H9 (cell line): ENCODE data around the gene CCNY. TPM values are rescaled to one million over a fixed set of nuclear protein-coding genes. Genes with fewer than 3 reads are reported as not detected.

Experiments
- DNase-seq: peaks from one replicate; pipeline ENCODE4 v3.0.0-alpha.2; 2017
- H2AFZ ChIP-seq: one replicate; pipeline ENCODE4 v1.6.1; 2013; ENCODE audit warnings: mild to moderate bottlenecking, low read length, control low read depth, moderate library complexity
- H2AK5ac ChIP-seq: 2 replicates; pipeline ENCODE4 v1.6.1; 2013; ENCODE audit warnings: low read length, control low read depth, mixed read lengths; ENCODE audit not compliant: insufficient read length
- H2BK120ac ChIP-seq: one replicate; pipeline ENCODE4 v1.6.1; 2013; ENCODE audit warnings: low read depth, mild to moderate bottlenecking, low read length, control low read depth, inconsistent platforms; ENCODE audit not compliant: poor library complexity, severe bottlenecking
- H2BK12ac ChIP-seq: 2 replicates; pipeline ENCODE4 v1.6.1; 2013; ENCODE audit warnings: low read length, control low read depth, mixed read lengths, low read depth; ENCODE audit not compliant: insufficient read length
- H2BK15ac ChIP-seq: 2 replicates; pipeline ENCODE4 v1.6.1; 2013; ENCODE audit warnings: low read depth, low read length, control low read depth
- H2BK20ac ChIP-seq: one replicate; pipeline ENCODE4 v1.6.1; 2013; ENCODE audit warnings: low read depth, mild to moderate bottlenecking, low read length, control low read depth, inconsistent platforms; ENCODE audit not compliant: poor library complexity, severe bottlenecking
- H2BK5ac ChIP-seq: 2 replicates; pipeline ENCODE4 v1.6.1; 2013; ENCODE audit warnings: low read length, control low read depth, mixed read lengths; ENCODE audit not compliant: insufficient read length
- H3K14ac ChIP-seq: 2 replicates; pipeline ENCODE4 v1.6.1; 2013; ENCODE audit warnings: low read length, control low read depth; ENCODE audit not compliant: insufficient read depth
- H3K18ac ChIP-seq: 2 replicates; pipeline ENCODE4 v1.6.1; 2013; ENCODE audit warnings: low read depth, mild to moderate bottlenecking, mixed read lengths, low read length, control low read depth; ENCODE audit not compliant: insufficient read length
- H3K23ac ChIP-seq: 2 replicates; pipeline ENCODE4 v1.6.1; 2013; ENCODE audit warnings: low read length, control low read depth, mixed read lengths, low read depth; ENCODE audit not compliant: insufficient read length
- H3K23me2 ChIP-seq: 2 replicates; pipeline ENCODE4 v1.6.1; 2013; ENCODE audit warnings: low read depth, mild to moderate bottlenecking, mixed read lengths, low read length, control low read depth; ENCODE audit not compliant: insufficient read length, poor library complexity, severe bottlenecking
- H3K27ac ChIP-seq: 2 replicates; pipeline ENCODE4 v1.5.1; 2013; ENCODE audit warnings: low read length, control low read depth, mixed read lengths, low read depth; ENCODE audit not compliant: insufficient read length
- H3K27me3 ChIP-seq: 2 replicates; pipeline ENCODE4 v1.6.1; 2013; ENCODE audit warnings: low read length, control low read depth, inconsistent platforms; ENCODE audit not compliant: insufficient read depth
- H3K4ac ChIP-seq: 2 replicates; pipeline ENCODE4 v1.6.1; 2013; ENCODE audit warnings: low read depth, mild to moderate bottlenecking, control low read depth, inconsistent platforms, low read length, moderate library complexity
- H3K4me1 ChIP-seq: 2 replicates; pipeline ENCODE4 v1.6.1; 2013; ENCODE audit warnings: low read length, control low read depth, inconsistent platforms; ENCODE audit not compliant: insufficient read depth
- H3K4me2 ChIP-seq: 2 replicates; pipeline ENCODE4 v1.6.1; 2013; ENCODE audit warnings: low read length, control low read depth, mixed read lengths; ENCODE audit not compliant: insufficient read length, insufficient read depth
- H3K56ac ChIP-seq: 2 replicates; pipeline ENCODE4 v1.6.1; 2013; ENCODE audit warnings: low read depth, mild to moderate bottlenecking, mixed read lengths, low read length, control low read depth; ENCODE audit not compliant: insufficient read length
- H3K79me1 ChIP-seq: 2 replicates; pipeline ENCODE4 v1.6.1; 2013; ENCODE audit warnings: low read depth, mild to moderate bottlenecking, moderate library complexity, low read length, control low read depth, inconsistent platforms; ENCODE audit not compliant: insufficient read depth, poor library complexity, severe bottlenecking
- H3K79me2 ChIP-seq: 2 replicates; pipeline ENCODE4 v1.6.1; 2013; ENCODE audit warnings: low read length, control low read depth, inconsistent platforms; ENCODE audit not compliant: insufficient read depth
- H3K9ac ChIP-seq: 2 replicates; pipeline ENCODE4 v1.6.1; 2013; ENCODE audit warnings: low read length, control low read depth, mixed read lengths; ENCODE audit not compliant: insufficient read length; ENCODE audit errors: extremely low read depth
- H3K9me3 ChIP-seq: one replicate; pipeline ENCODE4 v1.6.1; 2013; ENCODE audit warnings: low read depth, low read length, inconsistent platforms; ENCODE audit not compliant: control insufficient read depth
- H3T11ph ChIP-seq: one replicate; pipeline ENCODE4 v1.6.1; 2013; ENCODE audit warnings: mild to moderate bottlenecking, low read length, control low read depth, inconsistent platforms
- H4K20me1 ChIP-seq: one replicate; pipeline ENCODE4 v1.6.1; 2013; ENCODE audit not compliant: control insufficient read depth, insufficient read length, insufficient read depth
- H4K5ac ChIP-seq: 2 replicates; pipeline ENCODE4 v1.6.1; 2013; ENCODE audit warnings: low read depth, mild to moderate bottlenecking, mixed read lengths, low read length, control low read depth; ENCODE audit not compliant: insufficient read length
- H4K8ac ChIP-seq: replicated peaks from 2 replicates; pipeline ENCODE4 v1.6.1; 2013; ENCODE audit warnings: low read length, control low read depth, mixed read lengths, low read depth; ENCODE audit not compliant: insufficient read length
- H4K91ac ChIP-seq: 2 replicates; pipeline ENCODE4 v1.6.1; 2013; ENCODE audit warnings: low read depth, mild to moderate bottlenecking, moderate library complexity, mixed read lengths, low read length, control low read depth; ENCODE audit not compliant: insufficient read length
- H3K27ac Mint-ChIP-seq, 3 experiments: 2 replicates in 2 of 3; 3 replicates in 1 of 3; pipeline ENCODE4 v1.8.0; 2020 to 2021; ENCODE audit warnings: mixed read lengths in 3 of 3, mild to moderate bottlenecking in 1 of 3, moderate library complexity in 1 of 3
- H3K27me3 Mint-ChIP-seq: 2 replicates; pipeline ENCODE4 v1.8.0; 2021; ENCODE audit warnings: low read depth, mild to moderate bottlenecking, moderate library complexity, mixed read lengths
- H3K36me3 Mint-ChIP-seq, 3 experiments: 2 replicates in 2 of 3; 3 replicates in 1 of 3; pipeline ENCODE4 v1.8.0; 2020 to 2021; ENCODE audit warnings: low read depth in 3 of 3, mixed read lengths in 3 of 3; ENCODE audit not compliant: insufficient read depth in 1 of 3
- H3K4me1 Mint-ChIP-seq, 2 experiments: 2 replicates each; pipeline ENCODE4 v1.8.0; 2020; ENCODE audit warnings: mixed read lengths in 2 of 2
- H3K4me3 Mint-ChIP-seq, 2 experiments: 2 replicates in 1 of 2; 3 replicates in 1 of 2; pipeline ENCODE4 v1.8.0; 2020 to 2021; ENCODE audit warnings: mild to moderate bottlenecking in 2 of 2, mixed read lengths in 2 of 2, moderate library complexity in 1 of 2
- H3K9me3 Mint-ChIP-seq, 2 experiments: 2 replicates in 1 of 2; 3 replicates in 1 of 2; pipeline ENCODE4 v1.8.0; 2020; ENCODE audit warnings: mild to moderate bottlenecking in 2 of 2, mixed read lengths in 2 of 2, moderate library complexity in 1 of 2
- WGBS: extraction: QIAGEN DNeasy Blood & Tissue Kit; methylation state at CpG from one replicate; pipeline ENCODE4 v1.1.7; 2013; ENCODE audit warnings: missing lambda C conversion rate, low lambda C conversion rate, mixed read lengths; ENCODE audit not compliant: insufficient read length; ENCODE audit errors: extremely low coverage; 5-methylcytosine and 5-hydroxymethylcytosine counted together
- total RNA-seq: library from RNA; stranded (reverse); gene quantifications from 2 replicates; pipeline ENCODE4 v1.2.1, GENCODE V29; 2021
- TF ChIP-seq, protein P1 (sequence below): fragments of 200-600 bp; sonication (generic); conservative IDR thresholded peaks from 3 replicates; pipeline ENCODE4 v1.8.0; 2021; ENCODE audit warnings: antibody characterized with exemption, mild to moderate bottlenecking

The CCNY gene
- total RNA-seq, 1 experiment from 2014 or later: 62.1 TPM

DNA sequence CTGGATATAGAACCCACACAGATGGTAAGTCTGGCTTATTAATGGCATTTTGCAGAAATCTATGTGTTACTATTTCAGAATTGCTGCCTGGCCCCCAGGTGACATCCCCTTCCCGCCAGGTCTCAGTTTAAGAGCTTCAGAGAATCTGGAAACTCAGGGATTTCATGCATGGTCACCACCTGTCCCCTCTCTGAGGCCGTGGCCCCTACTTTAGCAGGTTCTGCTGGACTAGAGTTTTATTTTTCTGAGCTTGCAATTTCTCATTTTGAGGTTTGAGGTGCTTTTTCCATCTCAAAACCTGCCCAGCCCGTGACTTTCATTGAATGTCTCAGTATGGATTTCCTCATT is 244.1 kb downstream of the CCNY start:
- Histone ChIP-seq H3K4me1 (no peaks in the 10 kb centered on the region), H3K56ac (no peak overlapping the region), H3K27ac (no peak overlapping the region), H2BK12ac (no peak overlapping the region), H3T11ph (no peak overlapping the region), H4K91ac (no peak overlapping the region), H4K8ac (no peak overlapping the region), H3K4me2 (no peak overlapping the region), H4K5ac (no peak overlapping the region), H3K79me2 (no peaks in the 10 kb centered on the region), H3K23ac (no peak overlapping the region), H3K4ac (no peak overlapping the region), H2AFZ (no peak overlapping the region), H3K18ac (no peak overlapping the region), H3K9ac (no peak overlapping the region), H3K9me3 (no peaks in the 10 kb centered on the region), H2BK5ac (no peak overlapping the region), H3K14ac (no peak overlapping the region), H4K20me1 (no peaks in the 10 kb centered on the region), H3K79me1 (no peaks in the 10 kb centered on the region), H2AK5ac (no peak overlapping the region), H3K27me3 (no peaks in the 10 kb centered on the region), H3K23me2 (no peaks in the 10 kb centered on the region), H2BK20ac (no peak overlapping the region), H2BK15ac (no peak overlapping the region), H2BK120ac (no peak overlapping the region)
- peaks cover 1% of the 10 kb centered on the region; the same call in 1 of the 2 replicates for H3K27me3 Mint-ChIP-seq
- no peak for DNase-seq
- TF ChIP-seq, protein P1, sequence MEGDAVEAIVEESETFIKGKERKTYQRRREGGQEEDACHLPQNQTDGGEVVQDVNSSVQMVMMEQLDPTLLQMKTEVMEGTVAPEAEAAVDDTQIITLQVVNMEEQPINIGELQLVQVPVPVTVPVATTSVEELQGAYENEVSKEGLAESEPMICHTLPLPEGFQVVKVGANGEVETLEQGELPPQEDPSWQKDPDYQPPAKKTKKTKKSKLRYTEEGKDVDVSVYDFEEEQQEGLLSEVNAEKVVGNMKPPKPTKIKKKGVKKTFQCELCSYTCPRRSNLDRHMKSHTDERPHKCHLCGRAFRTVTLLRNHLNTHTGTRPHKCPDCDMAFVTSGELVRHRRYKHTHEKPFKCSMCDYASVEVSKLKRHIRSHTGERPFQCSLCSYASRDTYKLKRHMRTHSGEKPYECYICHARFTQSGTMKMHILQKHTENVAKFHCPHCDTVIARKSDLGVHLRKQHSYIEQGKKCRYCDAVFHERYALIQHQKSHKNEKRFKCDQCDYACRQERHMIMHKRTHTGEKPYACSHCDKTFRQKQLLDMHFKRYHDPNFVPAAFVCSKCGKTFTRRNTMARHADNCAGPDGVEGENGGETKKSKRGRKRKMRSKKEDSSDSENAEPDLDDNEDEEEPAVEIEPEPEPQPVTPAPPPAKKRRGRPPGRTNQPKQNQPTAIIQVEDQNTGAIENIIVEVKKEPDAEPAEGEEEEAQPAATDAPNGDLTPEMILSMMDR: no peak
- WGBS: no CpG with 5 or more reads among the region's 3 CpGs
- no peaks in the 10 kb centered on the region; a peak in 3 of 5 replicates for H3K9me3 Mint-ChIP-seq
- H3K4me3 Mint-ChIP-seq: no peak overlapping the region
- H3K27ac Mint-ChIP-seq: no peak overlapping the region
- H3K4me1 Mint-ChIP-seq: no peaks in the 10 kb centered on the region
- H3K36me3 Mint-ChIP-seq: peaks cover 0 to 3% (median 2%) of the 10 kb centered on the region in 3 experiments; a peak in 5 of 7 replicates
